ENCODE results near the gene AUTS2. TPM values are rescaled to one million over a fixed set of nuclear protein-coding genes. Genes with fewer than 3 reads are reported as not detected.

The AUTS2 gene
- total RNA-seq, 1 experiment from 2014 or later = not detected

DNA sequence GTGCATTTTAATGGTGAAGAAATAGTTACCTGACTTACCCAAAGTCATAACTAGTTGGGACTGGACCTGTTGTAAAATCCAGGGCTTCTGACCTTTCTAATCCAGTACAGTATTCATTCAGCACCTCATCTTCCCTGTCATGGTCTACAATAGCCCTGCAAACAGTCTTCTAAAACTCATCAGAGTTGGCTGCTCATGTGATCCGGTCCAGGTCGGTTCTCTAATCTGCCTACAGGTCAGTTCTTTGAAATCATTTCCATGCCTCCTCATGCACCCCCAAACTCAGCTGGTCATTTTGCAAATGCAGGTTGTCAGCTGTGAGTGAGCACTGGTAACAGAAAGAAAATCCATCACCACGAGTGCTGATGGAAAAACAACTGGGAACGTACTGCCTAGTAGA is 1082.0 kb downstream of the AUTS2 start:
- Mint-ChIP-seq H3K4me1 (ENCODE audit: low read depth, unreplicated experiment) (no peaks in the 10 kb centered on the region), H3K9me3 (ENCODE audit: low read depth, unreplicated experiment) (peaks cover 4% of the 10 kb centered on the region), H3K36me3 (ENCODE audit: insufficient read depth, unreplicated experiment) (no peaks in the 10 kb centered on the region), H3K27ac (ENCODE audit: unreplicated experiment) (no peak overlapping the region), H3K27me3 (ENCODE audit: unreplicated experiment) (no peaks in the 10 kb centered on the region), H3K4me3 (ENCODE audit: low read depth, unreplicated experiment) (no peak overlapping the region)
- no TSS peak for BruUV-seq (replicated peaks)
- CTCF ChIA-PET = interaction anchor here (0.6 kb wide), 1 partner anchor 1851 kb away, joined by 6 read pairs; no protein-coding TSS in a partner anchor
- no peak for DNase-seq
- TF ChIP-seq, protein P1, sequence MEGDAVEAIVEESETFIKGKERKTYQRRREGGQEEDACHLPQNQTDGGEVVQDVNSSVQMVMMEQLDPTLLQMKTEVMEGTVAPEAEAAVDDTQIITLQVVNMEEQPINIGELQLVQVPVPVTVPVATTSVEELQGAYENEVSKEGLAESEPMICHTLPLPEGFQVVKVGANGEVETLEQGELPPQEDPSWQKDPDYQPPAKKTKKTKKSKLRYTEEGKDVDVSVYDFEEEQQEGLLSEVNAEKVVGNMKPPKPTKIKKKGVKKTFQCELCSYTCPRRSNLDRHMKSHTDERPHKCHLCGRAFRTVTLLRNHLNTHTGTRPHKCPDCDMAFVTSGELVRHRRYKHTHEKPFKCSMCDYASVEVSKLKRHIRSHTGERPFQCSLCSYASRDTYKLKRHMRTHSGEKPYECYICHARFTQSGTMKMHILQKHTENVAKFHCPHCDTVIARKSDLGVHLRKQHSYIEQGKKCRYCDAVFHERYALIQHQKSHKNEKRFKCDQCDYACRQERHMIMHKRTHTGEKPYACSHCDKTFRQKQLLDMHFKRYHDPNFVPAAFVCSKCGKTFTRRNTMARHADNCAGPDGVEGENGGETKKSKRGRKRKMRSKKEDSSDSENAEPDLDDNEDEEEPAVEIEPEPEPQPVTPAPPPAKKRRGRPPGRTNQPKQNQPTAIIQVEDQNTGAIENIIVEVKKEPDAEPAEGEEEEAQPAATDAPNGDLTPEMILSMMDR (IDR thresholded peaks at IDR 0.05; ENCODE audit: unreplicated experiment) = no peak
- intact Hi-C loops (cut with micrococcal nuclease; ENCODE audit: unreplicated experiment) = no loop called here

DNA sequence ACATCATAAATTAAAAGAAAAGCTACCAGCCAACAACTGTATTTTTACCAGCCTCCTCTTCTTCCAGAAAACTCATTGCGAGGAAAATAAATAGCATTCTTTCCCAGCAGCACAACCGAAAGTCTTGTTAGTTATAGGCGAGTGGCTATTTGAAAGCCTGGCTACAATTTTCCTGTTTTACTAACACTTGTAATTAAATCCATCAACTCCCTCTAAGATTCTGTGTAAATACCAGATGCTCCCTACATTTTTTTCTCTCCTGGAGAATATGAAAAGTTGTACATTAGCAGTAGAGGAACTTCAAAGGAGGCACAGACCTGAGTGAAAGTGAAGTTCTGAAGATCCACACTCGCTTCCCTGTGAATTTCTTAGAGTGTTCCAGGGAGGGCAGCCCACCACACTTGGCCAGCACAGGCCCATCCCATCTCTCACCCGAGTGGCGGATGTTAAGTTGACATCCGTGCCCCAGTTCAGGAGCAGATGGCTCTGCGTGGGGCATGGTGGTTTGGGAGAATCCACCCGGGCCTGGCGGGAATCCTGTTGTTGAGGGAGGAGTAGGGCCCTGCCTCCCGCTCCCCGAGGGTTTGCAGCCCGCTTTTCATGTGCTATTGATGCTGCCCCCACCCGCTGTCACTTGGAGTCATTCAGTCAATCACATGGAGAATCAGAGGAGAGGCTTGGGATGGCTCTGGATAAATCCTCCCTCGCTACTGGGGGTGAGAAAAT is 1082.6 kb downstream of the AUTS2 start:
- BruUV-seq (replicated peaks) = no TSS peak
- Mint-ChIP-seq H3K27me3 (ENCODE audit: unreplicated experiment) (no peaks in the 10 kb centered on the region), H3K4me1 (ENCODE audit: low read depth, unreplicated experiment) (no peaks in the 10 kb centered on the region), H3K9me3 (ENCODE audit: low read depth, unreplicated experiment) (peaks cover 4% of the 10 kb centered on the region), H3K27ac (ENCODE audit: unreplicated experiment) (no peak overlapping the region), H3K4me3 (ENCODE audit: low read depth, unreplicated experiment) (no peak overlapping the region), H3K36me3 (ENCODE audit: insufficient read depth, unreplicated experiment) (no peaks in the 10 kb centered on the region)
- intact Hi-C loops (cut with micrococcal nuclease; ENCODE audit: unreplicated experiment) = no loop called here
- DNase-seq = no peak
- CTCF ChIA-PET = interaction anchor here (0.6 kb wide), 1 partner anchor 1851 kb away, joined by 6 read pairs; no protein-coding TSS in a partner anchor
- TF ChIP-seq, protein P1 (IDR thresholded peaks at IDR 0.05; ENCODE audit: unreplicated experiment) = no peak

DNA sequence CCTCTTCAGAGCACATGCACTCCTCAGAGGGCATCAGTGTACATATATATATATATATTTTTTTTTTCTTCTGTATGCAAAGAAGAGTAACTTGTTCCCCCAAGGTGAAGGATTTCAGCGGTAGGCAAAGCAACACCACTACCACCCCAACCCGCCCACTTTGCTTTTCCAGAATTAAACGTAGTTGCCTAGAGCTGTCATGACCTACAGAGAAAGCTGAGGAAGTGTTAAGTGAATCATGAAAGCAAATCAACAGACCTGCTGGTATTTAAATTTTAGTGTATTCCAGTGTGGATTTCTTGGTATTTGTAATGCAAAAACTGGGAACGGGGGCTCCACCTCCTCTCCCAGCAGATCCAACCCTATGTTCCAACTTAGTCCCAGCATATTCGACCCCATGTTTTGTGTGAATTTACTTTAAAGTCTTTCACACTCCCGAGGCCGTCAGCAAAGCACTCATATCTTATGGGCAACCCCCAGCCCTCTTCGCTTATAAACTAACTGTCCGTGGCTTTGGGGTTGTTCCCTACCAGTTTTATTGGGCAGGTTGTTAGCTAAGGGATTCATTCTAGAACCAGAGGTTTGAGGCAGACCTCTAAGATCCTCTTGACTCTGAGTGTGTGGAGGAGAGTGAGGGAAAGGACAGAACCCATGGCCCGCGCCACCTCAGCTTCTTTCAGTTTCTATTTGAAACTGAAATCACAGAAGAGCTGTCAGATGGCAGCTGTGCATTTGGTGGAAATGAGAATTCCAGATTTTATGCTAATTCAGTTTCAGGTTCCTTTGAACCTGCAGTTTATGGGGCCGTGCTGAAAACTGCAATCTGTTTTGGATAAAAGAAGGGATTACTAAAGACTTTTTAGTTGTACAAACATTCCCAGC is 1083.4 kb downstream of the AUTS2 start:
- CTCF ChIA-PET = no interaction called here
- intact Hi-C loops (cut with micrococcal nuclease; ENCODE audit: unreplicated experiment) = no loop called here
- H3K36me3 Mint-ChIP-seq (ENCODE audit: insufficient read depth, unreplicated experiment) = no peaks in the 10 kb centered on the region

DNA sequence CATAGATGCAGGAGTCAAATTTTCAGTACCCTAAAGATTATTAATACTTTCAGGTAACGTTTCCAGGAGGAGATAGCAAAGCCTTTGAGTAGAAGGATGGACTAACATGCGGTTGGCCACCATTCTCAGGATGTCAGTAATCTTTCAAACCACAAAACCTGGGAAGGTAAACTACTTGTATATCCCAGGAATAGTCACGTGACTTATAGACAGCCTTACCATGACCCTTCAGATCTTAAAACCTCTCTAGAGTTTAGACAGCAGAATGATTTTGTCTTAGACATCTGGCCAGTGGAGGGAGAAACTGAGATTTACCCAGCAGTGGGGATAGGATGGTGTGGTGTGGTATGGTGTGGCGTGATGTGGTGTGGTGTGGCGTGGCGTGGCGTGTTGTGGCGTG is 1085.9 kb downstream of the AUTS2 start:
- intact Hi-C loops (cut with micrococcal nuclease; ENCODE audit: unreplicated experiment) = no loop called here
- DNase-seq = no peak
- H3K27me3 Mint-ChIP-seq (ENCODE audit: unreplicated experiment) = no peaks in the 10 kb centered on the region
- H3K27ac Mint-ChIP-seq (ENCODE audit: unreplicated experiment) = no peak overlapping the region
- CTCF ChIA-PET = no interaction called here
- no peak overlapping the region for H3K4me3 Mint-ChIP-seq (ENCODE audit: low read depth, unreplicated experiment)
- TF ChIP-seq, protein P1 (IDR thresholded peaks at IDR 0.05; ENCODE audit: unreplicated experiment) = no peak
- BruUV-seq (replicated peaks) = no TSS peak
- no peaks in the 10 kb centered on the region for H3K36me3 Mint-ChIP-seq (ENCODE audit: insufficient read depth, unreplicated experiment)
- H3K4me1 Mint-ChIP-seq (ENCODE audit: low read depth, unreplicated experiment) = no peaks in the 10 kb centered on the region
- no peaks in the 10 kb centered on the region for H3K9me3 Mint-ChIP-seq (ENCODE audit: low read depth, unreplicated experiment)

More for the DNA sequence above, 1083.4 kb downstream of the AUTS2 start:
- H3K4me1 Mint-ChIP-seq (ENCODE audit: low read depth, unreplicated experiment) = no peaks in the 10 kb centered on the region
- H3K27me3 Mint-ChIP-seq (ENCODE audit: unreplicated experiment) = no peaks in the 10 kb centered on the region
- no peak overlapping the region for H3K4me3 Mint-ChIP-seq (ENCODE audit: low read depth, unreplicated experiment)
- TF ChIP-seq, protein P1 (IDR thresholded peaks at IDR 0.05; ENCODE audit: unreplicated experiment) = no peak
- peaks cover 4% of the 10 kb centered on the region for H3K9me3 Mint-ChIP-seq (ENCODE audit: low read depth, unreplicated experiment)
- DNase-seq = no peak
- BruUV-seq (replicated peaks) = no TSS peak
- no peak overlapping the region for H3K27ac Mint-ChIP-seq (ENCODE audit: unreplicated experiment)
